HEK293 (cell line): ENCODE results near the gene FXR1.

Source experiments
- CTCF ChIA-PET: fragments of 350-600 bp; formaldehyde crosslinking; extraction: SDS; loops from one replicate; lab custom pipeline; 2021; ENCODE audit warnings: antibody characterized with exemption; lab: Yijun Ruan, JAX
- POLR2A ChIA-PET: fragments of 300-600 bp; formaldehyde crosslinking; extraction: SDS; loops from one replicate; lab custom pipeline; 2020; ENCODE audit warnings: antibody characterized with exemption, inconsistent platforms; lab: Yijun Ruan, JAX
- H3K27ac ChIP-seq: fragments of 200-500 bp; sonication (Bioruptor generic); 2 replicates; pipeline ENCODE4 v1.5.1; 2014; ENCODE audit warnings: low read depth, low read length, control low read depth, inconsistent platforms; ENCODE audit errors: extremely low read depth
- H3K36me3 ChIP-seq, 2 experiments: fragments of 200-500 bp in 1 of 2; sonication (Bioruptor generic) in 1 of 2; 1 replicate in 1 of 2; 2 replicates in 1 of 2; pipeline ENCODE4 v1.5.1; 2014 to 2017; ENCODE audit warnings: inconsistent platforms in 2 of 2, low read length in 2 of 2; ENCODE audit not compliant: control insufficient read depth in 2 of 2, insufficient read depth in 1 of 2
- H3K4me1 ChIP-seq: fragments of 200-500 bp; sonication (Bioruptor generic); 2 replicates; pipeline ENCODE4 v1.5.1; 2014; ENCODE audit warnings: mild to moderate bottlenecking, low read length, inconsistent platforms; ENCODE audit not compliant: control insufficient read depth, insufficient read depth
- H3K4me3 ChIP-seq: 2 replicates; pipeline ENCODE4 v1.5.1; 2011; ENCODE audit warnings: low read depth, mild to moderate bottlenecking, control low read depth, low read length, moderate library complexity
- H3K9me3 ChIP-seq: fragments of 200-500 bp; sonication (Bioruptor generic); 2 replicates; pipeline ENCODE4 v1.5.1; 2014; ENCODE audit warnings: low read depth, low read length, inconsistent platforms; ENCODE audit not compliant: control insufficient read depth, insufficient read depth
- CTCF ChIP-seq: fragments of 450-650 bp; formaldehyde crosslinking; IDR thresholded peaks from 2 replicates; pipeline ENCODE4 v1.5.1; 2016; ENCODE audit warnings: missing biosample characterization, missing genetic modification characterization
- ELK4 ChIP-seq: IDR thresholded peaks from 2 replicates; pipeline ENCODE4 v1.6.1; 2011; ENCODE audit warnings: mild to moderate bottlenecking, low read depth, low read length, borderline replicate concordance
- GFI1B ChIP-seq: fragments of 450-650 bp; formaldehyde crosslinking; IDR thresholded peaks from 2 replicates; pipeline ENCODE4 v1.5.1; 2016; ENCODE audit warnings: missing biosample characterization, missing genetic modification characterization
- GLI4 ChIP-seq: fragments of 450-650 bp; formaldehyde crosslinking; IDR thresholded peaks from 2 replicates; pipeline ENCODE4 v1.5.1; 2016; ENCODE audit warnings: missing biosample characterization, missing genetic modification characterization
- IKZF3 ChIP-seq: fragments of 450-650 bp; IDR thresholded peaks from 2 replicates; pipeline ENCODE4 v1.5.0; 2018; ENCODE audit warnings: missing biosample characterization, mild to moderate bottlenecking, missing genetic modification characterization, moderate library complexity
- KLF7 ChIP-seq: fragments of 450-650 bp; formaldehyde crosslinking; IDR thresholded peaks from 2 replicates; pipeline ENCODE4 v1.5.1; 2016; ENCODE audit warnings: missing biosample characterization, missing genetic modification characterization, borderline replicate concordance
- MEIS1 ChIP-seq: sonication (generic); formaldehyde crosslinking; IDR thresholded peaks from 2 replicates; pipeline ENCODE4 v1.8.1; 2022; ENCODE audit warnings: missing genetic modification reagents, mild to moderate bottlenecking, borderline replicate concordance
- MZF1 ChIP-seq: fragments of 450-650 bp; formaldehyde crosslinking; IDR thresholded peaks from 2 replicates; pipeline ENCODE4 v1.5.1; 2017; ENCODE audit warnings: missing biosample characterization, missing genetic modification characterization, borderline replicate concordance
- PRDM4 ChIP-seq: fragments of 450-650 bp; formaldehyde crosslinking; IDR thresholded peaks from 2 replicates; pipeline ENCODE4 v1.5.1; 2017; ENCODE audit warnings: missing biosample characterization, missing genetic modification characterization
- SCRT1 ChIP-seq: fragments of 450-650 bp; formaldehyde crosslinking; IDR thresholded peaks from 2 replicates; pipeline ENCODE4 v1.5.1; 2016; ENCODE audit warnings: missing biosample characterization, missing genetic modification characterization, borderline replicate concordance
- ZBTB1 ChIP-seq: fragments of 450-650 bp; formaldehyde crosslinking; IDR thresholded peaks from 2 replicates; pipeline ENCODE4 v1.5.1; 2016; ENCODE audit warnings: missing biosample characterization, missing genetic modification characterization
- ZBTB20 ChIP-seq: fragments of 450-650 bp; formaldehyde crosslinking; IDR thresholded peaks from 2 replicates; pipeline ENCODE4 v1.5.1; 2016; ENCODE audit warnings: missing biosample characterization, missing genetic modification characterization
- ZBTB44 ChIP-seq: fragments of 450-650 bp; IDR thresholded peaks from 2 replicates; pipeline ENCODE4 v1.5.1; 2018; ENCODE audit warnings: missing biosample characterization, mild to moderate bottlenecking, missing genetic modification characterization
- ZBTB48 ChIP-seq: fragments of 450-650 bp; formaldehyde crosslinking; IDR thresholded peaks from 2 replicates; pipeline ENCODE4 v1.5.1; 2016; ENCODE audit warnings: missing biosample characterization, missing genetic modification characterization
- ZNF146 ChIP-seq: fragments of 450-650 bp; formaldehyde crosslinking; IDR thresholded peaks from 2 replicates; pipeline ENCODE4 v1.5.1; 2016; ENCODE audit warnings: missing biosample characterization, missing genetic modification characterization
- ZNF221 ChIP-seq: fragments of 450-650 bp; formaldehyde crosslinking; IDR thresholded peaks from 2 replicates; pipeline ENCODE4 v1.5.1; 2017; ENCODE audit warnings: missing biosample characterization, missing genetic modification characterization, borderline replicate concordance
- ZNF223 ChIP-seq: fragments of 450-650 bp; formaldehyde crosslinking; IDR thresholded peaks from 2 replicates; pipeline ENCODE4 v1.5.1; 2016; ENCODE audit warnings: missing biosample characterization, missing genetic modification characterization
- ZNF26 ChIP-seq: fragments of 450-650 bp; formaldehyde crosslinking; IDR thresholded peaks from 2 replicates; pipeline ENCODE4 v1.5.1; 2016; ENCODE audit warnings: missing biosample characterization, missing genetic modification characterization
- ZNF366 ChIP-seq: fragments of 450-650 bp; formaldehyde crosslinking; conservative IDR thresholded peaks from 2 replicates; pipeline ENCODE4 v1.5.1; 2016; ENCODE audit warnings: missing biosample characterization, missing genetic modification characterization
- ZNF510 ChIP-seq: fragments of 450-650 bp; formaldehyde crosslinking; IDR thresholded peaks from 2 replicates; pipeline ENCODE4 v1.5.1; 2018; ENCODE audit warnings: mild to moderate bottlenecking, missing genetic modification characterization, missing biosample characterization; ENCODE audit not compliant: insufficient replicate concordance
- ZNF585B ChIP-seq: fragments of 450-650 bp; formaldehyde crosslinking; IDR thresholded peaks from 2 replicates; pipeline ENCODE4 v1.5.1; 2016; ENCODE audit warnings: missing biosample characterization, missing genetic modification characterization
- ZNF677 ChIP-seq: fragments of 450-650 bp; IDR thresholded peaks from 2 replicates; pipeline ENCODE4 v1.5.0; 2018; ENCODE audit warnings: missing biosample characterization, mild to moderate bottlenecking, missing genetic modification characterization, moderate library complexity
- ZNF791 ChIP-seq: fragments of 450-650 bp; formaldehyde crosslinking; IDR thresholded peaks from 2 replicates; pipeline ENCODE4 v1.5.1; 2016; ENCODE audit warnings: missing biosample characterization, missing genetic modification characterization
- ZXDB ChIP-seq: fragments of 450-650 bp; formaldehyde crosslinking; IDR thresholded peaks from 2 replicates; pipeline ENCODE4 v1.5.1; 2016; ENCODE audit warnings: missing biosample characterization, missing genetic modification characterization

Gene FXR1

GRCh38 chr3:180970931-180971330, 58.5 kb downstream of the FXR1 start:
- TF ChIP-seq IKZF3 (tag by site-specific recombination) (no peak), ZNF223 (no peak), PRDM4 (no peak), ZNF510 (tag by site-specific recombination) (no peak), ZNF221 (no peak), ZNF366 (tag by site-specific recombination) (no peak), MEIS1 (no peak), SCRT1 (tag by site-specific recombination) (no peak), ZBTB48 (tag by site-specific recombination) (no peak), KLF7 (tag by site-specific recombination) (no peak), GLI4 (tag by site-specific recombination) (no peak), CTCF (no peak), ZNF585B (no peak)
- H3K36me3 ChIP-seq: peaks cover 19 to 86% of the 10 kb centered on the region in 2 experiments
- H3K4me3 ChIP-seq: no peak overlapping the region
- H3K27ac ChIP-seq: no peak overlapping the region
- H3K4me1 ChIP-seq: no peaks in the 10 kb centered on the region
- no peaks in the 10 kb centered on the region for H3K9me3 ChIP-seq
- CTCF ChIA-PET: no interaction called here
- POLR2A ChIA-PET: no interaction called here

- no peak for TF ChIP-seq ZBTB44 (tag by site-specific recombination)
- TF ChIP-seq, all 188 proteins: peak for 0
- peaks cover 11 to 86% of the 10 kb centered on the region in 2 experiments for H3K36me3 ChIP-seq
- no peaks in the 10 kb centered on the region for H3K9me3 ChIP-seq
- H3K27ac ChIP-seq: no peak overlapping the region
- POLR2A ChIA-PET: no interaction called here
- H3K4me1 ChIP-seq: no peaks in the 10 kb centered on the region
- no peak overlapping the region for H3K4me3 ChIP-seq
- CTCF ChIA-PET: interaction anchor here (0.6 kb wide), 1 partner anchor 235 kb away, joined by 4 read pairs; no protein-coding TSS in a partner anchor
Observed at GRCh38 chr3:180973543-180973942, 61.1 kb downstream of the FXR1 start.

GRCh38 chr3:180974286-180974685, 61.8 kb downstream of the FXR1 start:
- Histone ChIP-seq H3K4me1 (no peaks in the 10 kb centered on the region), H3K9me3 (no peaks in the 10 kb centered on the region), H3K36me3 (peaks cover 10 to 84% of the 10 kb centered on the region in 2 experiments), H3K4me3 (no peak overlapping the region), H3K27ac (no peak overlapping the region)
- ChIA-PET CTCF (no interaction called here), POLR2A (no interaction called here)
- TF ChIP-seq ZNF146 (tag by site-specific recombination) (no peak), MZF1 (tag by site-specific recombination) (no peak), ZNF677 (tag by site-specific recombination) (no peak), ZXDB (tag by site-specific recombination) (no peak), ZNF26 (tag by site-specific recombination) (no peak), ZBTB20 (tag by site-specific recombination) (no peak), GFI1B (tag by site-specific recombination) (no peak), ZBTB1 (tag by site-specific recombination) (no peak), ZNF791 (tag by site-specific recombination) (no peak), SCRT1 (tag by site-specific recombination) (no peak), ELK4 (no peak)
